HEK293T (cell line): Measurements from ENCODE around the gene PRDM16.

Experiments used
- CTCF ChIA-PET: fragments of 350-600 bp; formaldehyde crosslinking; extraction: SDS; loops from one replicate; lab custom pipeline; 2021; ENCODE audit warnings: antibody characterized with exemption, inconsistent platforms; lab: Yijun Ruan, JAX
- POLR2A ChIA-PET: fragments of 350-600 bp; formaldehyde crosslinking; extraction: SDS; loops from one replicate; lab custom pipeline; 2020; ENCODE audit warnings: antibody characterized with exemption, inconsistent platforms; lab: Yijun Ruan, JAX
- DNase-seq: peaks from one replicate; pipeline ENCODE4 v3.0.0; 2012; ENCODE audit warnings: mixed read lengths; ENCODE audit errors: extremely low spot score
- ARNT ChIP-seq: fragments of 450-650 bp; IDR thresholded peaks from 2 replicates; pipeline ENCODE4 v1.6.1; 2017; ENCODE audit warnings: mild to moderate bottlenecking
- BHLHE40 ChIP-seq: fragments of 450-650 bp; IDR thresholded peaks from 2 replicates; pipeline ENCODE4 v1.6.1; 2016; ENCODE audit warnings: mild to moderate bottlenecking, moderate library complexity, borderline replicate concordance
- CTBP1 ChIP-seq: fragments of 450-650 bp; IDR thresholded peaks from 2 replicates; pipeline ENCODE4 v1.6.1; 2016; ENCODE audit warnings: borderline replicate concordance
- ELF4 ChIP-seq: fragments of 450-650 bp; IDR thresholded peaks from 2 replicates; pipeline ENCODE4 v1.6.1; 2017; ENCODE audit warnings: antibody characterized with exemption
- FOXA1 ChIP-seq: fragments of 450-650 bp; IDR thresholded peaks from 2 replicates; pipeline ENCODE4 v1.6.1; 2016; ENCODE audit warnings: mild to moderate bottlenecking
- FOXK2 ChIP-seq: fragments of 450-650 bp; IDR thresholded peaks from 2 replicates; pipeline ENCODE4 v1.6.1; 2016; ENCODE audit warnings: mild to moderate bottlenecking
- FOXM1 ChIP-seq: fragments of 450-650 bp; IDR thresholded peaks from 2 replicates; pipeline ENCODE4 v1.6.1; 2017; ENCODE audit warnings: mild to moderate bottlenecking, borderline replicate concordance
- HDGF ChIP-seq: fragments of 450-650 bp; IDR thresholded peaks from 2 replicates; pipeline ENCODE4 v1.6.1; 2017; ENCODE audit warnings: antibody characterized with exemption, borderline replicate concordance
- L3MBTL2 ChIP-seq: fragments of 450-650 bp; conservative IDR thresholded peaks from 2 replicates; pipeline ENCODE4 v1.6.1; 2016; ENCODE audit warnings: mild to moderate bottlenecking
- LEF1 ChIP-seq: fragments of 450-650 bp; IDR thresholded peaks from 2 replicates; pipeline ENCODE4 v1.6.1; 2017; ENCODE audit warnings: mild to moderate bottlenecking, borderline replicate concordance
- NFRKB ChIP-seq: fragments of 450-650 bp; IDR thresholded peaks from 2 replicates; pipeline ENCODE4 v1.6.1; 2016; ENCODE audit warnings: mild to moderate bottlenecking, moderate library complexity
- PKNOX1 ChIP-seq: fragments of 450-650 bp; IDR thresholded peaks from 2 replicates; pipeline ENCODE4 v1.6.1; 2016
- SP1 ChIP-seq: fragments of 450-650 bp; IDR thresholded peaks from 2 replicates; pipeline ENCODE4 v1.6.1; 2017
- SUZ12 ChIP-seq: fragments of 450-650 bp; IDR thresholded peaks from 2 replicates; pipeline ENCODE4 v1.6.1; 2016; ENCODE audit warnings: mild to moderate bottlenecking
- TARDBP ChIP-seq: fragments of 450-650 bp; IDR thresholded peaks from 2 replicates; pipeline ENCODE4 v1.6.1; 2016
- ZNF384 ChIP-seq: fragments of 450-650 bp; IDR thresholded peaks from 2 replicates; pipeline ENCODE4 v1.6.1; 2016

PRDM16 gene

GRCh38 chr1:3170561-3171453, 101.8 kb downstream of the PRDM16 start:
- no peak for TF ChIP-seq NFRKB
- no peak for TF ChIP-seq ARNT
- TF ChIP-seq L3MBTL2: no peak
- TF ChIP-seq BHLHE40: no peak
- TF ChIP-seq ELF4: no peak
- TF ChIP-seq HDGF: no peak
- TF ChIP-seq FOXA1: no peak
- TF ChIP-seq SUZ12: no peak
- TF ChIP-seq SP1: no peak
- TF ChIP-seq PKNOX1: no peak
- no peak for TF ChIP-seq ZNF384
- no peak for TF ChIP-seq TARDBP
- TF ChIP-seq CTBP1: no peak
- no peak for TF ChIP-seq LEF1
- CTCF ChIA-PET: no interaction called here
- DNase-seq: peak; percentile 43
- POLR2A ChIA-PET: no interaction called here

GRCh38 chr1:3171761-3172160, 102.8 kb downstream of the PRDM16 start:
- DNase-seq: no peak
- POLR2A ChIA-PET: no interaction called here
- CTCF ChIA-PET: no interaction called here
- no peak for TF ChIP-seq NFRKB
- TF ChIP-seq HDGF: no peak
- no peak for TF ChIP-seq LEF1
- no peak for TF ChIP-seq FOXM1
- no peak for TF ChIP-seq ZNF384
- TF ChIP-seq FOXA1: no peak
- no peak for TF ChIP-seq TARDBP
- TF ChIP-seq L3MBTL2: no peak
- no peak for TF ChIP-seq FOXK2
- no peak for TF ChIP-seq SP1
- no peak for TF ChIP-seq BHLHE40
- TF ChIP-seq ELF4: no peak
- TF ChIP-seq CTBP1: no peak
- TF ChIP-seq ARNT: no peak
- TF ChIP-seq SUZ12: no peak
- no peak for TF ChIP-seq PKNOX1

GRCh38 chr1:3172431-3173380, 103.7 kb downstream of the PRDM16 start:
- no peak for DNase-seq
- ChIA-PET CTCF (no interaction called here), POLR2A (no interaction called here)
- TF ChIP-seq ELF4 (no peak), SUZ12 (no peak), PKNOX1 (no peak), NFRKB (no peak), ZNF384 (no peak), TARDBP (no peak), L3MBTL2 (no peak), CTBP1 (no peak), LEF1 (no peak), BHLHE40 (no peak), FOXK2 (no peak), HDGF (no peak), FOXA1 (no peak), FOXM1 (no peak), ARNT (no peak), SP1 (no peak)

GRCh38 chr1:3173381-3173980, 104.5 kb downstream of the PRDM16 start:
- TF ChIP-seq TARDBP (no peak), SP1 (no peak), FOXM1 (no peak), PKNOX1 (no peak)
- ChIA-PET CTCF (interaction anchor here (0.6 kb wide), 1 partner anchor 75 kb away, joined by 3 read pairs; no protein-coding TSS in a partner anchor), POLR2A (no interaction called here)
- no peak for DNase-seq
